Type B pancreatic cell (in vitro differentiated cells): Measurements from ENCODE around the gene APC. TPM values are rescaled to one million over a fixed set of nuclear protein-coding genes. Genes with fewer than 3 reads are reported as not detected.
"Not testable (repeated sequence)": the region's sequence is repeated elsewhere in the genome, so short reads cannot be mapped to it uniquely, and the experiment has no call there.

Experiments used
- DNase-seq: peaks from one replicate; pipeline ENCODE4 v3.0.0; 2021; ENCODE audit warnings: mixed read lengths; ENCODE audit not compliant: unreplicated experiment; ENCODE audit errors: extremely low spot score
- H3K27ac Mint-ChIP-seq: 2 replicates; pipeline ENCODE4 v1.8.0; 2021; ENCODE audit warnings: mild to moderate bottlenecking, mixed read lengths
- H3K27me3 Mint-ChIP-seq: 2 replicates; pipeline ENCODE4 v1.8.0; 2021; ENCODE audit warnings: mixed read lengths
- H3K36me3 Mint-ChIP-seq: 2 replicates; pipeline ENCODE4 v1.8.0; 2021; ENCODE audit warnings: mixed read lengths
- H3K4me1 Mint-ChIP-seq: one replicate; pipeline ENCODE4 v1.8.0; 2021; ENCODE audit warnings: mixed read lengths; ENCODE audit not compliant: unreplicated experiment
- H3K4me3 Mint-ChIP-seq: 2 replicates; pipeline ENCODE4 v1.8.0; 2021; ENCODE audit warnings: mild to moderate bottlenecking, mixed read lengths
- H3K9me3 Mint-ChIP-seq: 2 replicates; pipeline ENCODE4 v1.8.0; 2021; ENCODE audit warnings: mixed read lengths
- total RNA-seq: library from RNA; stranded (reverse); gene quantifications from 2 replicates; pipeline ENCODE4 v1.2.1, GENCODE V29; 2021; ENCODE audit warnings: low replicate concordance
- TF ChIP-seq, protein P1 (sequence below): fragments of 200-600 bp; sonication (generic); conservative IDR thresholded peaks from 2 replicates; pipeline ENCODE4 v1.5.0; 2021; ENCODE audit warnings: antibody characterized with exemption, mild to moderate bottlenecking

The APC gene
- total RNA-seq, 1 donor from 2014 or later, result 47.7 TPM

DNA sequence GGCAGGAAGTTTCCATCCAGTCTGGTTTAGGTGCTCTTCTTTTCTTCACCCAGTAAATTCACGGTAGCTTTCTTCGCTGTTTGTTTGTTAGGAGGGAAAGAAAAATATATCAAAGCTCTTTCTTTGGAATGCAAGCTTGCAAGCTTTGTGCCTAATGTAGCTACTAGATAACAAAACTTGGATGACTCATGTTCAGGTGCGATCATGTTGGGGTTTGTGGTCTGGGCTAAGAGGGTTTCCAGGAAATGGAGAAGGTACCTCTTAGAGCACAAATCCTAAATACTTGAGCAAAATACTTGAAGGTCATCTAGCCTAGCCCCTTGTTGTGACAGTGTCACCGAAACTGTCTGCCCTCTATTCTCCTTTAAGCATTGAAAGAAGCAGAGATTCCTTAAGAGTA, 141.1 kb downstream of the APC start:
- peak overlapping the region; percentile 42 for H3K27ac Mint-ChIP-seq
- H3K9me3 Mint-ChIP-seq, result no peaks in the 10 kb centered on the region
- no peaks in the 10 kb centered on the region for H3K27me3 Mint-ChIP-seq
- no peaks in the 10 kb centered on the region for H3K4me1 Mint-ChIP-seq
- no peak for DNase-seq
- no peak overlapping the region for H3K4me3 Mint-ChIP-seq
- TF ChIP-seq, protein P1, sequence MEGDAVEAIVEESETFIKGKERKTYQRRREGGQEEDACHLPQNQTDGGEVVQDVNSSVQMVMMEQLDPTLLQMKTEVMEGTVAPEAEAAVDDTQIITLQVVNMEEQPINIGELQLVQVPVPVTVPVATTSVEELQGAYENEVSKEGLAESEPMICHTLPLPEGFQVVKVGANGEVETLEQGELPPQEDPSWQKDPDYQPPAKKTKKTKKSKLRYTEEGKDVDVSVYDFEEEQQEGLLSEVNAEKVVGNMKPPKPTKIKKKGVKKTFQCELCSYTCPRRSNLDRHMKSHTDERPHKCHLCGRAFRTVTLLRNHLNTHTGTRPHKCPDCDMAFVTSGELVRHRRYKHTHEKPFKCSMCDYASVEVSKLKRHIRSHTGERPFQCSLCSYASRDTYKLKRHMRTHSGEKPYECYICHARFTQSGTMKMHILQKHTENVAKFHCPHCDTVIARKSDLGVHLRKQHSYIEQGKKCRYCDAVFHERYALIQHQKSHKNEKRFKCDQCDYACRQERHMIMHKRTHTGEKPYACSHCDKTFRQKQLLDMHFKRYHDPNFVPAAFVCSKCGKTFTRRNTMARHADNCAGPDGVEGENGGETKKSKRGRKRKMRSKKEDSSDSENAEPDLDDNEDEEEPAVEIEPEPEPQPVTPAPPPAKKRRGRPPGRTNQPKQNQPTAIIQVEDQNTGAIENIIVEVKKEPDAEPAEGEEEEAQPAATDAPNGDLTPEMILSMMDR, result no peak
- H3K36me3 Mint-ChIP-seq, result peaks cover 17% of the 10 kb centered on the region

DNA sequence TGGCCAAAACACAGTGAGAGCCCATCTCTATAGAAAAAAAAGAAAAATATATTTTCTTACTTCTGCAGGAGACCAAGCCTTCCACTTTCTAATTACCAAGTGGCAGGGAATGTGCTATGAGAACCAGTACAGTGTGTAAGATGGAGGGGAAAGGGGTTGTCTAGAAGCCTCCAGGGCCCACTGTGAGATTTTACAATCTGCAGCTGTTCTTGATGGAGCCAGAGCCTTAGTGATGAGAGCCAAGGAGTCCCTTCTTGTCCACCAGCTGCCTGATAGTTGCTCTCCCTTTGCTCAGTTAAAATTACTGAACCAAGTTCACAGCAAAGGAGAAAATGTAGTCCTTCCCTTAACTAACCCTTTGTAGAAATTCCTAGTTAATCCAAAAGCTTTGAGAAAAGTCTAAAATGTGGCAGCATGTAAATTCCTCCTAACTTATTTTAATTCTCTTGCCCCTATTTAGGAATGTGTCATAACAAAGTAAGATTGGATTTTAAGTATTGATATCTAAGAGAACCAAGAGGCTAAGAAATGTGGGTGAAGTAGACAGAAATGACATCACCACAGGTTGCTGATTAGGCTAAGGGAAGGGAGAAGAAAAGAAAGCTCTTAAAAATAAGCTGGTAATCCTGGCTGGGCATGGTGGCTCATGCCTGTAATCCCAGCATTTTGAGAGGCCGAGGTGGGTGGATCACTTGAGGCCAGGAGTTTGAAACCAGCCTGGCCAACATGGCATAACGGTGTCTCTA, 142.7 kb downstream of the APC start:
- Mint-ChIP-seq H3K4me3 (no peak overlapping the region), H3K27ac (no peak overlapping the region), H3K36me3 (peaks cover 13% of the 10 kb centered on the region), H3K27me3 (no peaks in the 10 kb centered on the region), H3K9me3 (no peaks in the 10 kb centered on the region), H3K4me1 (no peaks in the 10 kb centered on the region)
- DNase-seq, result no peak
- TF ChIP-seq, protein P1, result no peak

DNA sequence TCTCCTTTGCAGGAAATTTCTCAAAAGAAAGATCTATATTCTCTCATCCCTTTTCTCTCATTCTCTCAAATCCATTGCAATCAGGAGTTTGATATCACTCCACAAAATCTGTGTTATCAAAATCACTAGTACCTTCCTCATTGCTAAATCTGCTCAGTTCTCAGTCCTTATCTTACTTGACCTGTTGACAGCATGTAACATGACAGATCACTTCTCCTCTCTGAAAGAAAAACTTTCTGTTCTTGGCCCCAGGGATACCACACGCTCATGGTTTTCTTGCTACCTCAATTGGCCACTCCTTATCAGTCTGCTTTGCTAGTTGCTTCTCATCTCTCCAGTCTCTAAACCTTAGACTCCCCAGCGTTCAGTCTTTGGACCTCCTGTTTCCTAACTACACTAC, 145.5 kb downstream of the APC start:
- H3K27ac Mint-ChIP-seq, result no peak overlapping the region
- no peaks in the 10 kb centered on the region for H3K4me1 Mint-ChIP-seq
- no peaks in the 10 kb centered on the region for H3K9me3 Mint-ChIP-seq
- TF ChIP-seq, protein P1, result no peak
- H3K36me3 Mint-ChIP-seq, result peaks cover 20% of the 10 kb centered on the region
- H3K27me3 Mint-ChIP-seq, result no peaks in the 10 kb centered on the region
- no peak overlapping the region for H3K4me3 Mint-ChIP-seq
- DNase-seq, result no peak

DNA sequence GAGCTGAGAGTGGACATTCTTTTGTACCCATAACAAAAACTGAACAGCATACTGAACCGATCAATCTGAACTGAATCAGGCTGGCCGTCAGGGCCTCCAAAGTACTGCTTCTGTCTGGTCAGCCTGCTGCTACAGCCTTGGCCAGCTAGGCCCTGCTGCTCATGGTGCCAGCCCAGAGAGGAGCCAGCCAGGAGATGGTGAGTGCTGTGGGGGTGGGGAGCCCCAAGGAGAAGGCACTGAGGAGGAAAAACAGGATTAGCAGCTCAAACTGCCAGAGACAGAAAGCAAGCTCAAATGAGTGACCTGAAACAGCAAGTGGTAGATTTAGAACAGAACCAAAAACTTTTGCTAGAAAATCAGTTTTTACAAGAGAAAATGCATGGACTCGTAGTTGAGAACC, 147.3 kb downstream of the APC start:
- H3K4me3 Mint-ChIP-seq, result no peak overlapping the region
- H3K9me3 Mint-ChIP-seq, result no peaks in the 10 kb centered on the region
- no peaks in the 10 kb centered on the region for H3K27me3 Mint-ChIP-seq
- H3K4me1 Mint-ChIP-seq, result no peaks in the 10 kb centered on the region
- peaks cover 19% of the 10 kb centered on the region for H3K36me3 Mint-ChIP-seq
- H3K27ac Mint-ChIP-seq, result no peak overlapping the region
- TF ChIP-seq, protein P1, result no peak
- DNase-seq, result no peak

DNA sequence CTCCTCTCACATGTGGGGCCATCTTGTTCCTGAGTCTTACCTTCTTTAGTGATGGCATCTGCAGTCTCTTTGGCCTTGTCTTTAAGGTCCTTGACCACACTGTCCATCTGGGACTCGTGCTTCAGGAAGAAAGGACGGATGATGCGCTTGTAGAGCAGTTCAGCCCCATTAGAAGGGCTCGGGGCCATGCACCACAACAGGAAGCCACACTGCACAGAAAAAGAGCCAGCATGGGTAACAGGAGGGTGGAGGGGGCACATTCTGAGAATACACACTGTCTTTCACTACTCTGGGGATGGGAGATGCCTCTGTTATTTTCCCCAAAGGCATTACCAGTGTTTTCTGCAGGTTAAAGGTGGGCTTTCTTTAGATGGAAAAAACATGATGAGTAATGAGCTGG, 149.3 kb downstream of the APC start:
- DNase-seq, result no peak
- H3K27ac Mint-ChIP-seq, result no peak overlapping the region
- H3K36me3 Mint-ChIP-seq, result peaks cover 11% of the 10 kb centered on the region
- no peaks in the 10 kb centered on the region for H3K4me1 Mint-ChIP-seq
- H3K27me3 Mint-ChIP-seq, result no peaks in the 10 kb centered on the region
- TF ChIP-seq, protein P1, result no peak
- H3K4me3 Mint-ChIP-seq, result no peak overlapping the region
- no peaks in the 10 kb centered on the region for H3K9me3 Mint-ChIP-seq

DNA sequence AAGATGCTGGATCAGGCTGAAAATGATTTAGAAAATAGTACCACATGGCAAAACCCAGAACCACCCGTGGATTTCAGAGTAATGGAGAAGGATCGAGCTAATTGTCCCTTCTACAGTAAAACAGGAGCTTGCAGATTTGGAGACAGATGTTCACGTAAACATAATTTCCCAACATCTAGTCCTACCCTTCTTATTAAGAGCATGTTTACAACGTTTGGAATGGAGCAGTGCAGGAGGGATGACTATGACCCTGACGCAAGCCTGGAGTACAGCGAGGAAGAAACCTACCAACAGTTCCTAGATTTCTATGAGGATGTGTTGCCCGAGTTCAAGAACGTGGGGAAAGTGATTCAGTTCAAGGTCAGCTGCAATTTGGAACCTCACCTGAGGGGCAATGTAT, 154.4 kb downstream of the APC start:
- not testable (repeated sequence) for H3K9me3 Mint-ChIP-seq, H3K4me1 Mint-ChIP-seq, H3K27me3 Mint-ChIP-seq, DNase-seq, H3K27ac Mint-ChIP-seq, H3K4me3 Mint-ChIP-seq
- peaks cover 15% of the 10 kb centered on the region for H3K36me3 Mint-ChIP-seq
